ENCODE measurements around the gene PLCH2. TPM values are rescaled to one million over a fixed set of nuclear protein-coding genes. Genes with fewer than 3 reads are reported as not detected.

Gene PLCH2
- total and polyA plus RNA-seq, 10 of the 15 experiments (the other 5 are each of a cell fraction or from before 2014, with no cell fraction given): 0.03 to 0.73 (median 0.24) TPM; not detected in 3

- no peak for TF ChIP-seq MTA2 (IDR thresholded peaks at IDR 0.05; ENCODE audit: low read depth)
Measured at GRCh38 chr1:2451741-2452140, 24.3 kb upstream of the PLCH2 start.

GRCh38 chr1:2452201-2452931 lies 23.7 kb upstream of the PLCH2 start:
- Histone ChIP-seq H3K79me2 (ENCODE audit: control insufficient read depth, insufficient read depth, low read length) (no peaks in the 10 kb centered on the region), H4K20me1 (ENCODE audit: control insufficient read depth, insufficient read depth) (no peaks in the 10 kb centered on the region), H2AFZ (ENCODE audit: control insufficient read depth, low read depth, low read length) (no peak overlapping the region), H3K9me3 (replicated peaks; ENCODE audit: control insufficient read depth, insufficient read depth, low read length) (no peaks in the 10 kb centered on the region), H3K27ac (ENCODE audit: control insufficient read depth, insufficient read depth) (no peak overlapping the region), H3K4me2 (ENCODE audit: control insufficient read depth, insufficient read depth) (no peak overlapping the region), H3K4me1 (ENCODE audit: control insufficient read depth, insufficient read depth, low read length) (no peaks in the 10 kb centered on the region), H3K36me3 (ENCODE audit: control insufficient read depth in 2 of 2, insufficient read depth in 2 of 2, low read length in 1 of 2) (no peaks in the 10 kb centered on the region), H3K9ac (ENCODE audit: control insufficient read depth, insufficient read depth, low read length) (no peak overlapping the region), H3K27me3 (replicated peaks in 1 of 2; ENCODE audit: control insufficient read depth in 2 of 2, insufficient read depth in 2 of 2, low read length in 1 of 2) (no peaks in the 10 kb centered on the region; a peak in 1 of 4 replicates), H3K4me3 (no peak overlapping the region)
- no peak for FAIRE-seq
- in situ Hi-C loops (cut with MboI) (no loop called here), intact Hi-C loops (cut with micrococcal nuclease; ENCODE audit: unreplicated experiment) (no loop called here)
- SMC1A ChIA-PET (ENCODE audit: uncharacterized antibody, unreplicated experiment): no interaction called here
- RAD21 ChIA-PET (ENCODE audit: unreplicated experiment): no interaction called here
- no peak for TF ChIP-seq RFX5 (IDR thresholded peaks at IDR 0.05; ENCODE audit: low read depth, low read length)
- POLR2A ChIA-PET: no interaction called here
- DNase-seq (ENCODE audit: low read depth, low spot score): no peak
- CTCF ChIA-PET: no interaction called here
- ATAC-seq: no peak
- no TSS peak for BruUV-seq (replicated peaks)
- 33% methylated on average over 19 of the region's 21 CpGs for WGBS (ENCODE audit: insufficient coverage, insufficient replicate concordance, low lambda C conversion rate, missing lambda C conversion rate)

More at GRCh38 chr1:2451741-2452140, 24.3 kb upstream of the PLCH2 start:
- Histone ChIP-seq H4K20me1 (ENCODE audit: control insufficient read depth, insufficient read depth) (no peaks in the 10 kb centered on the region), H3K9ac (ENCODE audit: control insufficient read depth, insufficient read depth, low read length) (no peak overlapping the region), H3K4me3 (no peak overlapping the region), H3K4me1 (ENCODE audit: control insufficient read depth, insufficient read depth, low read length) (no peaks in the 10 kb centered on the region), H2AFZ (ENCODE audit: control insufficient read depth, low read depth, low read length) (no peak overlapping the region), H3K4me2 (ENCODE audit: control insufficient read depth, insufficient read depth) (no peak overlapping the region), H3K79me2 (ENCODE audit: control insufficient read depth, insufficient read depth, low read length) (no peaks in the 10 kb centered on the region), H3K9me3 (replicated peaks; ENCODE audit: control insufficient read depth, insufficient read depth, low read length) (no peaks in the 10 kb centered on the region), H3K27ac (ENCODE audit: control insufficient read depth, insufficient read depth) (no peak overlapping the region), H3K36me3 (ENCODE audit: control insufficient read depth in 2 of 2, insufficient read depth in 2 of 2, low read length in 1 of 2) (no peaks in the 10 kb centered on the region), H3K27me3 (replicated peaks in 1 of 2; ENCODE audit: control insufficient read depth in 2 of 2, insufficient read depth in 2 of 2, low read length in 1 of 2) (no peaks in the 10 kb centered on the region; a peak in 1 of 4 replicates)
- no peak for FAIRE-seq
- RAD21 ChIA-PET (ENCODE audit: unreplicated experiment): no interaction called here
- CTCF ChIA-PET: no interaction called here
- no TSS peak for BruUV-seq (replicated peaks)
- ATAC-seq: no peak
- POLR2A ChIA-PET: no interaction called here
- intact Hi-C loops (cut with micrococcal nuclease; ENCODE audit: unreplicated experiment) (no loop called here), in situ Hi-C loops (cut with MboI) (no loop called here)
- WGBS (ENCODE audit: insufficient coverage, insufficient replicate concordance, low lambda C conversion rate, missing lambda C conversion rate): 15% methylated on average over 18 of the region's 18 CpGs
- SMC1A ChIA-PET (ENCODE audit: uncharacterized antibody, unreplicated experiment): no interaction called here
- no peak for DNase-seq (ENCODE audit: low read depth, low spot score)

All from GM12878 (cell line).